RWPE1 (cell line): Measurements from ENCODE around the gene BAIAP3.
"Not testable (repeated sequence)": the region's sequence is repeated elsewhere in the genome, so short reads cannot be mapped to it uniquely, and the experiment has no call there.

Source experiments
- CTCF ChIA-PET: fragments of 350-600 bp; sonication (Branson Sonifier 250); formaldehyde crosslinking; extraction: SDS; loops from one replicate; lab custom pipeline; 2021; lab: Yijun Ruan, JAX
- POLR2A ChIA-PET: fragments of 400-600 bp; formaldehyde crosslinking; extraction: SDS; loops from one replicate; lab custom pipeline; 2020; ENCODE audit warnings: antibody characterized with exemption; ENCODE audit not compliant: low non-redundant PET; lab: Yijun Ruan, JAX
- DNase-seq: peaks from one replicate; pipeline ENCODE4 v3.0.0; 2012; ENCODE audit warnings: low spot score
- H3K27ac ChIP-seq: fragments of 450-650 bp; 2 replicates; pipeline ENCODE4 v1.5.1; 2017
- CTCF ChIP-seq: fragments of 450-650 bp; conservative IDR thresholded peaks from 2 replicates; pipeline ENCODE4 v1.5.1; 2017; ENCODE audit warnings: low read depth, mild to moderate bottlenecking

BAIAP3 gene

GRCh38 chr16:1326946-1327618 lies 6.4 kb upstream of the BAIAP3 start:
- CTCF ChIA-PET, result no interaction called here

DNA sequence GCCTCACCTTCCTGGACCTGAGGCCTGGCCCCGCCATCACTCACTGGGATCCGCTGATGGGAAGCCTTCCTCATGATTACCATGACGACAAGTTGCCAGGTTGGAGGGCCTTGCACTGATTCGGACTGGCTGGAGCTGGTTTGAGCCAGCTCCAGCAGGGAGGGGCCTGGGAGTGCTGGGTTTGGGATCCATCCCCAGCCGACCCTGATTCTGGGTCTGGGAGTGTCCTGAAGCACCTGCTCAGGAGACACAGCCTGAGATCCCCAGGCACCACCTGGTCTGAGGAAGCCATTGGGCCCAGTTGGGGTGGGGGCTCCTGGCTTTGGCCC lies 5.9 kb upstream of the BAIAP3 start:
- ChIA-PET POLR2A (no interaction called here), CTCF (no interaction called here)
- no peak for DNase-seq
- H3K27ac ChIP-seq, result peak overlapping the region; percentile 7; the same call in 1 of the 2 replicates
- no peak for TF ChIP-seq CTCF

More at GRCh38 chr16:1326946-1327618, 6.4 kb upstream of the BAIAP3 start:
- no peak for TF ChIP-seq CTCF
- peak overlapping the region; percentile 16; the same call in 1 of the 2 replicates for H3K27ac ChIP-seq
- POLR2A ChIA-PET, result interaction anchor here (0.7 kb wide), 1 partner anchor 18 kb away, joined by 6 read pairs; the partner anchor contains the start of gene UBE2I
- no peak for DNase-seq

DNA sequence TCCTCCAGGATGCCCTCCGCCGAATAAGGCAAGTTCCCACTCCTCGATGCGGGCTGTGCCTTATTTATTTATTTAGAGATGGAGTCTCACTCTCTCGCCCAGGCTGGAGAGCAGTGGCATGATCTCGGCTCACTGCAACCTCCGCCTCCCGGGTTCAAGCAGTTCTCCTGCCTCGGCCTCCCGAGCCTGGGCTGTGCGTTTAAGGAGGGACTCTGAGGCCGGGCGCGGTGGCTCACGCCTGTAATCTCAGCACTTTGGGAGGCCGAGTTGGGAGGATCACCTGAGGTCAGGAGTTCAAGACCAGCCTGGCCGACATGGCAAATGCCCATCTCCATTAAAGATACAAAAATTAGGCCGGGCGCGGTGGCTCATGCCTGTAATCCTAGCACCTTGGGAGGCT lies 5.3 kb upstream of the BAIAP3 start:
- H3K27ac ChIP-seq, result peak overlapping the region; percentile 7; the same call in 1 of the 2 replicates
- DNase-seq, POLR2A ChIA-PET, CTCF ChIA-PET: not testable (repeated sequence)

DNA sequence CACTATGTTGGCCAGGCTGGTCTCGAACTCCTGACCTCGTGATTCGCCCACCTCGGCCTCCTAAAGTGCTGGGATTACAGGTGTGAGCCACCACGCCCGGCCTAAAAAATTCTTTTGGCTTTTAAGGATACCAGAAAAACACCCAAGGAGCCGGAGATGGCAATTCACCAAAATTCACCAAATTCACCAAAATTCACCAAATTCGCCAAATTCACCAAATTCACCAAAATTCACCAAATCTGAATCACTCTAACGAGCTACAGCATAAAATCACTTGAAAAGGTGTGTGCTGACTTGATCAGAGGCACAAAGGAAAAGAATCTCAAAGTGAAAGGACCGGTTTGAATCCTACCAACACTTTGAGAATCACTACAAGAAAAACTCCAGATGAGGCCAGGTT lies 4.5 kb upstream of the BAIAP3 start:
- H3K27ac ChIP-seq, CTCF ChIA-PET, POLR2A ChIA-PET, DNase-seq: not testable (repeated sequence)

- peak; percentile 29 for TF ChIP-seq CTCF
- no peak overlapping the region for H3K27ac ChIP-seq
- ChIA-PET POLR2A (no interaction called here), CTCF (interaction anchor here (0.5 to 0.9 kb wide), 6 partner anchors 11 to 470 kb away, joined by 3 read pairs; no protein-coding TSS in a partner anchor)
- no peak for DNase-seq
Measured at GRCh38 chr16:1330260-1330914, 3.1 kb upstream of the BAIAP3 start.

- ChIA-PET POLR2A (no interaction called here), CTCF (interaction anchor here (0.6 to 0.9 kb wide), 2 partner anchors 34 to 538 kb away, joined by 3 to 6 read pairs; no protein-coding TSS in a partner anchor)
- H3K27ac ChIP-seq, result no peak overlapping the region
- no peak for TF ChIP-seq CTCF
- no peak for DNase-seq
Measured at GRCh38 chr16:1330931-1331711, 2.3 kb upstream of the BAIAP3 start.
